GM12801 (cell line): Measurements from ENCODE around the gene NPAS1.

ENCODE experiments used
- TF ChIP-seq, protein P1 (sequence below): IDR thresholded peaks from one replicate; pipeline ENCODE4 v1.5.1; 2011; ENCODE audit warnings: control low read depth; ENCODE audit not compliant: insufficient read length; ENCODE audit errors: extremely low read depth

The NPAS1 gene

DNA sequence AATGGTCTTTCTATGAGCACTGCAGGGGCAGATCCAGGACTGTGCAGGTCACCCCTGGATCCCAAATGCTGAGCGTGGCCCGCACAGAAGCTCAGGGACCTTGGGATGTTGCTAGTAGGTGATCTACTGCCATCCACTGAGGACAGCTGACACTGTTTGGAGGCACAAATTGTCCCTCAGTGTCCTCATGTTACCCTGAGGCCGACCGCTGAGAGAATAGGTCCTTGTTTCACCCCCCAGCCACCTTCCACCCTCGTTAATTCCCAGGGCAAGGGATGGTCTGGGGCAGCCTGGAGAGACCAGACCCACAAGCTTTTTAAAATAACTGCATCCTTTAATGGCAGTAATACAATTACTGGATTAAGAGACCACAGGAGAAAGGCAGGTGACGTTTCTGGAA, 44.2 kb downstream of the NPAS1 start:
- TF ChIP-seq, protein P1, sequence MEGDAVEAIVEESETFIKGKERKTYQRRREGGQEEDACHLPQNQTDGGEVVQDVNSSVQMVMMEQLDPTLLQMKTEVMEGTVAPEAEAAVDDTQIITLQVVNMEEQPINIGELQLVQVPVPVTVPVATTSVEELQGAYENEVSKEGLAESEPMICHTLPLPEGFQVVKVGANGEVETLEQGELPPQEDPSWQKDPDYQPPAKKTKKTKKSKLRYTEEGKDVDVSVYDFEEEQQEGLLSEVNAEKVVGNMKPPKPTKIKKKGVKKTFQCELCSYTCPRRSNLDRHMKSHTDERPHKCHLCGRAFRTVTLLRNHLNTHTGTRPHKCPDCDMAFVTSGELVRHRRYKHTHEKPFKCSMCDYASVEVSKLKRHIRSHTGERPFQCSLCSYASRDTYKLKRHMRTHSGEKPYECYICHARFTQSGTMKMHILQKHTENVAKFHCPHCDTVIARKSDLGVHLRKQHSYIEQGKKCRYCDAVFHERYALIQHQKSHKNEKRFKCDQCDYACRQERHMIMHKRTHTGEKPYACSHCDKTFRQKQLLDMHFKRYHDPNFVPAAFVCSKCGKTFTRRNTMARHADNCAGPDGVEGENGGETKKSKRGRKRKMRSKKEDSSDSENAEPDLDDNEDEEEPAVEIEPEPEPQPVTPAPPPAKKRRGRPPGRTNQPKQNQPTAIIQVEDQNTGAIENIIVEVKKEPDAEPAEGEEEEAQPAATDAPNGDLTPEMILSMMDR: no peak

DNA sequence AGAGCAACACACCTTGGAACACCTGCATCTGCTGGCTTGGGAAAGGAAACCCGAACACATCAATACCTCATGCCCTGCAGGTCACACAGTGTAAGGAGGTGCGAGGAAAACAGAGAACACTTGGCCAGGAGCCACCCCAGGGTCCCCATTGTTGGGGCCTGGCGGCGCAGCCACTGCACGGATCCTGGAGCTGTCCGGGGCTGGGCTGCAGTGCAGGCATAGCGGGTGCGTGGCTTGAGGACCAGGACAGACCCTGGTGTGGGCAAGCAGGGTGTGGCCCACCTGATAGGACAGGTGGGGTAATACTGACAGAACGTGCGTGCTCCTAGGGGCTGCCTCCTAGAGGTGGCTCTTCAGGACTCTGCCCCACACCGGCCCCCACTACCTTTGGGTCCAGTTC, 45.6 kb downstream of the NPAS1 start:
- TF ChIP-seq, protein P1: no peak

DNA sequence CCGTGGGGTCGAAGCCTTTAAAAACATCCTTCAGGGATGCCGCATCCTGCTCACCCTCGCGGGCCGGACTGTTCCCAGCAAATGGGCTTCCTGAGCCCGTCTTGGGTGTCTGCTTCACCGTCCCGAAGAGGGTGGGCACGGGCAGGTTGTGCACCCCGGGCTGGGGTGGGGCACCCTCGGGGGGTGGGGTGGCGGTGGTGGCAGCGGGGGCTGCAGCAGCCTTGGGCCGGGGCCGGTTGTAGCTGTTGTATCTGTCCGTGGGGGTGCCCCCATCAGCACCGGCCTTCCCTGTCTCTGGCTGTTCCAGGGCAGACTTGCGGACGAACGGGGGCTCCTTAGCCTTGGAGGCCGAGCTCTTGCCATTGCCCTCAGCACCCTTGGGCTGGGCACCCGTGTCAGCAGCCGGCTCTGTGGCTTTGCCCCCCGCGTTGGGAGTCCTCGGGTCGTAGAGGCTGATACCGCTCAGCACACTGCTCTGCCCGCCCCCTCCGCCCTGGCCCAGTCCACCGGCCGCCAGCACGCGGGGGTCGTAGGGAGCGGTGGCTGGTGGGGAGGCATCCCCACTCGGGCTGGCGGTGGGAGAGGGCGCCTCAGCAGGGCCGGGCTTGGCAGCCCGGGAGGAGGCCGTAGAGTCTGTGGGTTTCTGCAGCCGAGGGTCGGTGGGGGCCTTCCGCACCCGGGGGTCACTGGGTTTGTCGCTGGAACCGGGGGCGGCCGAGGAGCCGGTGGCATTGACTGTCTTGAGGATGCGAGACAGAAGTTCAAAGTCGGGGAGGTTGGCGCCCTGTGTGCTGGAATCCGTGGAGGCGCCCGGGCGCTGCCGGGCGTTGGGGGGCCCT, 47.0 kb downstream of the NPAS1 start:
- TF ChIP-seq, protein P1: no peak

GRCh38 chr19:47067215-47067847, 47.7 kb downstream of the NPAS1 start:
- TF ChIP-seq, protein P1: no peak

DNA sequence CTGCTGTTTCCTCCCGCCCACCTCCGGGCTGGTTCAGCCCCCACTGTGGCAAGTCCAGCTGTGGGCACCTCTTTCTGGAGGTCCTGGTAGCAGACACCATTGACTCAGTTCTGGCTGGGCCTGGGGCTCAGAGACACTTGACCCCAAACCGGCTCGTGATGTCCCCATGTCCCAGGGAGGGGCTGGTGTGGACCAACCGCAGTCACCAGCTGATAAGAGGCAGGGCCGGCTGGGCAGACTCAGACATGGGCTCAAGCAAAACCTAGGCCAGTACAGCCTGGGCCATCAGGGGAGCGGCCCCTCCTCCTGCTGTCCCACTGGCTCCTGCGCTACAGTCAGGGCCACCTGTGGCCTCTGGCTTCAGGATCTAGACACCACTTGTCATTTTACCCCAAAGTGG, 48.6 kb downstream of the NPAS1 start:
- TF ChIP-seq, protein P1: no peak

DNA sequence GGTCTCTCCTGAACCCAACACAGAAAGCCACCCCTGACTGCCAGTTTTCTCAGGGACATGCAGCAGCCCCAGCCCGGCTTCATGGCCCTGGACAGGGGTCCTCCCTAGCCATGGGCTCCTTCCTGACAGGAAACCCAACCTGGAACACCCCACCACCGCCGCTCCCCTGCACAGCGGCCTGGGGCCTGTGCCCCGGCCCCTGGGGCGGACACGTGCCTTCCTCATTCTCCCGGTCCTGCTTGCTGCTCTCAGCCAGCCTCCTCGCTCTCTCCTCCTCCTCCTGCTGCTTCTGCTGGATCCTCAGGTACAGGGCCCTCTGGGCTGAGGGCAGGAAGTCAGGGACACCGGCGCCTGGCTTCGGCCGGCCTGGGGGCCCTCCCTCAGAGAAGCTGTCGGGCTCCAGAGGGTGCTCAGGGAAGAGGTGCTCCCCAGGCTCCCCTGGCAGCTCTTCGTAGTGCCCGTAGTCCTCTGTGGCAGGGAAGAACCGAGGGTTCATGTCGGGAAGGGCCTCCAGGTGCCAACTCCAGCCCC, 49.3 kb downstream of the NPAS1 start:
- TF ChIP-seq, protein P1: no peak

DNA sequence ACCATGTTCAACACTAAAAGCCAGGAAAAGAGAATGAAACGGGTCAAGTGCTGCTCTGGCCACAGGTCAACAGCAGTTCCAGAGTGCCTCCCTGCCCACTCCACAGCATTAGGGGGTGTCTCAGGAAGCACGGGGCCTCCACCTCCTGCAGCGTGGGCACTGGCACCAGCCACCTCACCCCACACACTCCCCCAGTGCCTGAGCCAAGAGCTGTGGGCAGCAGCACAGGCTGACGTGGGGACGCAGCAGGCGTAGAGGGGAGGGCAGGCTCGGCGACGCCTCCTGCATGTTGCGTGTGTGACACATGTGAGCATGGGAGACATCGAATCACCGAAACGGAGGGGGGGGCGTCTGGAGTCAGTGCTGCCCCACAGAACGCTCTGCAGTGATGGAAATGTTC, 50.2 kb downstream of the NPAS1 start:
- TF ChIP-seq, protein P1: no peak
